Panc1 (cell line): Measurements from ENCODE around the gene ELF5.

Source experiments
- POLR2AphosphoS5 ChIP-seq: IDR thresholded peaks from 2 replicates; pipeline ENCODE4 v1.6.1; 2012; ENCODE audit warnings: mild to moderate bottlenecking, low read depth, low read length, moderate library complexity
- SIN3A ChIP-seq: IDR thresholded peaks from 2 replicates; pipeline ENCODE4 v1.6.1; 2012; ENCODE audit warnings: low read depth, mild to moderate bottlenecking, low read length, moderate library complexity, borderline replicate concordance; ENCODE audit not compliant: insufficient read depth
- TCF7L2 ChIP-seq: IDR thresholded peaks from 2 replicates; pipeline ENCODE4 v1.6.1; 2011; ENCODE audit warnings: mild to moderate bottlenecking, low read depth, low read length, inconsistent platforms
- TF ChIP-seq, protein P1 (sequence below): fragments of 450-650 bp; IDR thresholded peaks from 2 replicates; pipeline ENCODE4 v1.5.1; 2017; ENCODE audit warnings: mild to moderate bottlenecking
- TF ChIP-seq, protein P2 (sequence below), 2 experiments: IDR thresholded peaks; 2 replicates each; pipeline ENCODE4 v1.6.1; 2011 to 2012; ENCODE audit warnings: low read depth in 2 of 2, control low read depth in 1 of 2, low read length in 1 of 2, mild to moderate bottlenecking in 1 of 2, moderate library complexity in 1 of 2; ENCODE audit not compliant: insufficient read depth in 1 of 2

DNA sequence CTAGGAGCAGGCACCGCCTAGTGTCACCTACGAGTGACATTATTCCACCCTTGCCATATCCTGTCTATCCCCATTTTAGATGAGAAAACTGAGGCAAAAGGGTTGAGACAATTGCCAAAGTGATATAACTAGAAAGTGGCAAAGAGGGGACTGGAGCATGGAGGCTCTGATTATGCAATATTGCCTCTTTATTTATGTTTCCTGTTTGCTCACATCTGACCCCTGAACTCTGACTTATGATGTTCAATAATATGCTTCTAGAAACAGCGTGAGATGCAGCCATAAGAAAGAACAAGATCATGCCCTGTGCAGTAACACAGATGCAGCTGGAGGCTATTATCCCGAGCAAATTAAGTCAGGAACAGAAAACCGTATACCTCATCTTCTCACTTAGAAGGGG, 7.7 kb downstream of the ELF5 start:
- TF ChIP-seq, protein P1, sequence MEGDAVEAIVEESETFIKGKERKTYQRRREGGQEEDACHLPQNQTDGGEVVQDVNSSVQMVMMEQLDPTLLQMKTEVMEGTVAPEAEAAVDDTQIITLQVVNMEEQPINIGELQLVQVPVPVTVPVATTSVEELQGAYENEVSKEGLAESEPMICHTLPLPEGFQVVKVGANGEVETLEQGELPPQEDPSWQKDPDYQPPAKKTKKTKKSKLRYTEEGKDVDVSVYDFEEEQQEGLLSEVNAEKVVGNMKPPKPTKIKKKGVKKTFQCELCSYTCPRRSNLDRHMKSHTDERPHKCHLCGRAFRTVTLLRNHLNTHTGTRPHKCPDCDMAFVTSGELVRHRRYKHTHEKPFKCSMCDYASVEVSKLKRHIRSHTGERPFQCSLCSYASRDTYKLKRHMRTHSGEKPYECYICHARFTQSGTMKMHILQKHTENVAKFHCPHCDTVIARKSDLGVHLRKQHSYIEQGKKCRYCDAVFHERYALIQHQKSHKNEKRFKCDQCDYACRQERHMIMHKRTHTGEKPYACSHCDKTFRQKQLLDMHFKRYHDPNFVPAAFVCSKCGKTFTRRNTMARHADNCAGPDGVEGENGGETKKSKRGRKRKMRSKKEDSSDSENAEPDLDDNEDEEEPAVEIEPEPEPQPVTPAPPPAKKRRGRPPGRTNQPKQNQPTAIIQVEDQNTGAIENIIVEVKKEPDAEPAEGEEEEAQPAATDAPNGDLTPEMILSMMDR, result no peak
- no peak for TF ChIP-seq POLR2AphosphoS5
- TF ChIP-seq, protein P2, sequence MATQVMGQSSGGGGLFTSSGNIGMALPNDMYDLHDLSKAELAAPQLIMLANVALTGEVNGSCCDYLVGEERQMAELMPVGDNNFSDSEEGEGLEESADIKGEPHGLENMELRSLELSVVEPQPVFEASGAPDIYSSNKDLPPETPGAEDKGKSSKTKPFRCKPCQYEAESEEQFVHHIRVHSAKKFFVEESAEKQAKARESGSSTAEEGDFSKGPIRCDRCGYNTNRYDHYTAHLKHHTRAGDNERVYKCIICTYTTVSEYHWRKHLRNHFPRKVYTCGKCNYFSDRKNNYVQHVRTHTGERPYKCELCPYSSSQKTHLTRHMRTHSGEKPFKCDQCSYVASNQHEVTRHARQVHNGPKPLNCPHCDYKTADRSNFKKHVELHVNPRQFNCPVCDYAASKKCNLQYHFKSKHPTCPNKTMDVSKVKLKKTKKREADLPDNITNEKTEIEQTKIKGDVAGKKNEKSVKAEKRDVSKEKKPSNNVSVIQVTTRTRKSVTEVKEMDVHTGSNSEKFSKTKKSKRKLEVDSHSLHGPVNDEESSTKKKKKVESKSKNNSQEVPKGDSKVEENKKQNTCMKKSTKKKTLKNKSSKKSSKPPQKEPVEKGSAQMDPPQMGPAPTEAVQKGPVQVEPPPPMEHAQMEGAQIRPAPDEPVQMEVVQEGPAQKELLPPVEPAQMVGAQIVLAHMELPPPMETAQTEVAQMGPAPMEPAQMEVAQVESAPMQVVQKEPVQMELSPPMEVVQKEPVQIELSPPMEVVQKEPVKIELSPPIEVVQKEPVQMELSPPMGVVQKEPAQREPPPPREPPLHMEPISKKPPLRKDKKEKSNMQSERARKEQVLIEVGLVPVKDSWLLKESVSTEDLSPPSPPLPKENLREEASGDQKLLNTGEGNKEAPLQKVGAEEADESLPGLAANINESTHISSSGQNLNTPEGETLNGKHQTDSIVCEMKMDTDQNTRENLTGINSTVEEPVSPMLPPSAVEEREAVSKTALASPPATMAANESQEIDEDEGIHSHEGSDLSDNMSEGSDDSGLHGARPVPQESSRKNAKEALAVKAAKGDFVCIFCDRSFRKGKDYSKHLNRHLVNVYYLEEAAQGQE (IDR thresholded peaks at IDR 0.05; ENCODE audit: insufficient read depth in 1 of 2, low read depth in 2 of 2, low read length in 1 of 2), result no peak
- TF ChIP-seq SIN3A, result no peak
- no peak for TF ChIP-seq TCF7L2
